Peyer's patch (tissue), 4 donors: ENCODE measurements around the gene HTATSF1. TPM values are rescaled to one million over a fixed set of nuclear protein-coding genes. Genes with fewer than 3 reads are reported as not detected.

Source experiments
- DNase-seq, 3 donors: peaks; one replicate each; pipeline ENCODE4 v3.0.0-alpha.2; 2017 to 2019
- H3K27ac ChIP-seq, 4 donors: fragments of 200-600 bp; sonication (generic); one replicate each; pipeline ENCODE4 v1.5.1; 2016 to 2019
- H3K27me3 ChIP-seq, 2 donors: fragments of 200-600 bp; sonication (generic); one replicate each; pipeline ENCODE4 v1.5.1; 2019
- H3K36me3 ChIP-seq, 3 donors: fragments of 200-600 bp; sonication (generic); one replicate each; pipeline ENCODE4 v1.5.1; 2016 to 2019
- H3K4me1 ChIP-seq, 4 donors: fragments of 200-600 bp; sonication (generic); one replicate each; pipeline ENCODE4 v1.5.1; 2016 to 2019
- H3K4me3 ChIP-seq, 4 donors: fragments of 200-600 bp; sonication (generic); 1 replicate in 3 of 4; 2 replicates in 1 of 4; pipeline ENCODE4 v1.5.1; 2016 to 2019; ENCODE audit warnings: mild to moderate bottlenecking in 1 of 4
- H3K9me3 ChIP-seq, 4 donors: fragments of 200-600 bp; sonication (generic); one replicate each; pipeline ENCODE4 v1.5.1; 2016 to 2019; ENCODE audit warnings: mild to moderate bottlenecking in 1 of 4
- CTCF ChIP-seq, 6 experiments: fragments of 450-650 bp in 4 of 6; fragments of 200-600 bp in 2 of 6; sonication (generic) in 1 of 6; IDR thresholded peaks; one replicate each; pipeline ENCODE4 v1.5.1; 2017 to 2019; ENCODE audit warnings: antibody characterized with exemption in 6 of 6, mild to moderate bottlenecking in 3 of 6, moderate library complexity in 1 of 6
- POLR2A ChIP-seq, 2 donors: fragments of 450-650 bp; IDR thresholded peaks; one replicate each; pipeline ENCODE4 v1.5.1; 2017; ENCODE audit warnings: antibody characterized with exemption in 2 of 2, mild to moderate bottlenecking in 2 of 2, moderate library complexity in 2 of 2
- total RNA-seq, 4 donors: library from RNA; depleted of rRNA; stranded (reverse); fragments of >200 nt; gene quantifications; one replicate each; pipeline ENCODE4 v1.1.0, GENCODE V29; 2016

The HTATSF1 gene
- total RNA-seq, 4 donors from 2014 or later, result 25.9 to 45.4 (median 27.9) TPM

GRCh38 chrX:136468391-136469103 lies 28.8 kb upstream of the HTATSF1 start:
- Histone ChIP-seq H3K27me3 (no peaks in the 10 kb centered on the region), H3K4me3 (no peak overlapping the region), H3K27ac (no peak overlapping the region), H3K4me1 (no peaks in the 10 kb centered on the region), H3K36me3 (no peaks in the 10 kb centered on the region), H3K9me3 (no peaks in the 10 kb centered on the region)
- no peak for DNase-seq
- TF ChIP-seq POLR2A (IDR thresholded peaks at IDR 0.05) (no peak), CTCF (IDR thresholded peaks at IDR 0.05) (no peak)

- Histone ChIP-seq H3K4me3 (no peak overlapping the region), H3K27me3 (no peaks in the 10 kb centered on the region), H3K36me3 (no peaks in the 10 kb centered on the region), H3K4me1 (no peaks in the 10 kb centered on the region), H3K9me3 (no peaks in the 10 kb centered on the region), H3K27ac (no peak overlapping the region)
- DNase-seq, result no peak
- TF ChIP-seq POLR2A (IDR thresholded peaks at IDR 0.05) (no peak), CTCF (IDR thresholded peaks at IDR 0.05) (no peak)
Measured at GRCh38 chrX:136473663-136474062, 23.7 kb upstream of the HTATSF1 start.

- no peaks in the 10 kb centered on the region for H3K36me3 ChIP-seq
- no peaks in the 10 kb centered on the region for H3K4me1 ChIP-seq
- no peaks in the 10 kb centered on the region for H3K27me3 ChIP-seq
- no peak overlapping the region for H3K4me3 ChIP-seq
- no peaks in the 10 kb centered on the region for H3K9me3 ChIP-seq
- no peak overlapping the region for H3K27ac ChIP-seq
- TF ChIP-seq POLR2A (IDR thresholded peaks at IDR 0.05) (no peak), CTCF (IDR thresholded peaks at IDR 0.05) (no peak)
- no peak for DNase-seq
Measured at GRCh38 chrX:136475236-136475635, 22.2 kb upstream of the HTATSF1 start.

GRCh38 chrX:136476501-136476900 lies 20.9 kb upstream of the HTATSF1 start:
- no peaks in the 10 kb centered on the region for H3K27me3 ChIP-seq
- H3K36me3 ChIP-seq, result no peaks in the 10 kb centered on the region
- TF ChIP-seq CTCF (IDR thresholded peaks at IDR 0.05) (no peak), POLR2A (IDR thresholded peaks at IDR 0.05) (no peak)
- no peaks in the 10 kb centered on the region for H3K4me1 ChIP-seq
- H3K4me3 ChIP-seq, result no peak overlapping the region
- H3K27ac ChIP-seq, result no peak overlapping the region
- DNase-seq, result no peak
- no peaks in the 10 kb centered on the region for H3K9me3 ChIP-seq

- no peaks in the 10 kb centered on the region for H3K36me3 ChIP-seq
- no peaks in the 10 kb centered on the region for H3K4me1 ChIP-seq
- H3K27ac ChIP-seq, result no peak overlapping the region
- no peaks in the 10 kb centered on the region for H3K9me3 ChIP-seq
- TF ChIP-seq CTCF (IDR thresholded peaks at IDR 0.05), result peak in 1 of 6 experiments; percentile 19
- no peak for TF ChIP-seq POLR2A (IDR thresholded peaks at IDR 0.05)
- no peak for DNase-seq
- no peaks in the 10 kb centered on the region for H3K27me3 ChIP-seq
- no peak overlapping the region for H3K4me3 ChIP-seq
Measured at GRCh38 chrX:136477026-136477425, 20.4 kb upstream of the HTATSF1 start.
